ENCODE measurements around the gene GLYR1.
"Not testable (repeated sequence)": the region's sequence is repeated elsewhere in the genome, so short reads cannot be mapped to it uniquely, and the experiment has no call there.

The GLYR1 gene

DNA sequence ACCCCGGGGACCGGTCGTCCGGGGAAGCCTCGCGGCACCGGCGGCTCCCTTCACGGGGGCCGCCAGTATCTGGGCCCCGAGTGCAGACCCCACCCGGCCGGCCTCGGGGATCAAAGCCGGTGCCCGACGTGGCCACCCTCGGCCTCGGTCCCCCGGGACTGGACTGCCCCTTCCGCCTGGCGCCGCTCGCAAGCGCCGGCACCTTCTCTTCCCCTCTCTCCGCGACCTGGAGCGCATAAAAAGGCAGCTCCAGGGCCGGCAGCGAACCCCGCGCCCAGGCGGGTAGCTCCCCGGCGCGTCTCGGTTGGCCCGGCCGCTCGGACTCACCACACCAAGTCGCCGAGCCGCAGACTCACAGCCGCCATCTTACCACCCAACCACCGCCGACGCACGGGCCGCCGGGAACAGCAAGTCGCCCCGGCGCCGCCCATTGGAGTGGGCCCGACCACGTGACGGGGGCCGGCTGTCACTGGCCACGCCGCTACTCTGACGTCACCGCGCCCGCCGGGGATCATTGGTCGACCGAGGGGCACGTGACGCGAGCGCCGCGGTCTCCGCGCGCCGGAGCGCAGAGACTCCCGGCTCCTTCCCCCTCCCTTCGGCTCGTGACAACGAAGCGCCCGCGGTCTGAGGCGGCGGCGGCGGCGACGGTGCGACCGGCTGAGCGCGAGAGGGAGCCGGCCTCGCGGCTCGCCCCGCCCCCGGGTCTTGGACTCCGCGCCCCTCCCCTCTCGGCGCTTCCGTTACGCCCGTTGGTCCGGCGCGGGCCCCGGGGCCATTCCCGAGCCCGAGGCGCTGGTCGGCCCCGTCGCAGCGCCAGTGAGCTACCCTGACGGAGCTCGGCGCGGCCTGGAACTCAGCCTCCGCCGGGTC, at the start of gene GLYR1, which contains the start of gene UBN1:
Gene GLYR1, minus strand, starts transcription at position 388 of the 873 bp plus-strand sequence. Its CDS starts 23 bp downstream, at position 365.
Gene UBN1, plus strand, starts transcription at position 581 of the 873 bp plus-strand sequence. CDS start 5,437 bp downstream, outside the sequence.
- peak; percentile 100 for DNase-seq

DNA sequence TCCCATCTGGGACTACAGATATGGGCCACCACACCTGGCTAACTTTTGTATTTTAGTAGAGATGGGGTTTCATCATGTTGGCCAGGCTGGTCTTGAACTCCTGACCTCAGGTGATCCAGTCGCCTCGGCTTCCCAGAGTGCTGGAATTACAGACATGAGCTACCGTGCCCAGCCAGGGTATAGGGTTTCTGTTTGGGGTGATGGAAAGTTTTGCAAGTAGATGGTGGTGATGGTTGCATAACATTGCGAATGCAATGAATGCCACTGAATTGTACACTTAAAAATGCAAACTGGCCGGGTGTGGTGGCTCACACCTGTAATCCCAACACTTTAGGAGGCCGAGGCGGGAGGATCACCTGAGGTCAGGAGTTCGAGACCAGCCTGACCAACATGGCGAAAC, 49.7 kb upstream of the GLYR1 start:
- DNase-seq: not testable (repeated sequence)

GRCh38 chr16:4895366-4895765, 48.3 kb upstream of the GLYR1 start:
- DNase-seq: no peak

- DNase-seq: no peak
Measured at GRCh38 chr16:4894276-4895150, 47.4 kb upstream of the GLYR1 start.

DNA sequence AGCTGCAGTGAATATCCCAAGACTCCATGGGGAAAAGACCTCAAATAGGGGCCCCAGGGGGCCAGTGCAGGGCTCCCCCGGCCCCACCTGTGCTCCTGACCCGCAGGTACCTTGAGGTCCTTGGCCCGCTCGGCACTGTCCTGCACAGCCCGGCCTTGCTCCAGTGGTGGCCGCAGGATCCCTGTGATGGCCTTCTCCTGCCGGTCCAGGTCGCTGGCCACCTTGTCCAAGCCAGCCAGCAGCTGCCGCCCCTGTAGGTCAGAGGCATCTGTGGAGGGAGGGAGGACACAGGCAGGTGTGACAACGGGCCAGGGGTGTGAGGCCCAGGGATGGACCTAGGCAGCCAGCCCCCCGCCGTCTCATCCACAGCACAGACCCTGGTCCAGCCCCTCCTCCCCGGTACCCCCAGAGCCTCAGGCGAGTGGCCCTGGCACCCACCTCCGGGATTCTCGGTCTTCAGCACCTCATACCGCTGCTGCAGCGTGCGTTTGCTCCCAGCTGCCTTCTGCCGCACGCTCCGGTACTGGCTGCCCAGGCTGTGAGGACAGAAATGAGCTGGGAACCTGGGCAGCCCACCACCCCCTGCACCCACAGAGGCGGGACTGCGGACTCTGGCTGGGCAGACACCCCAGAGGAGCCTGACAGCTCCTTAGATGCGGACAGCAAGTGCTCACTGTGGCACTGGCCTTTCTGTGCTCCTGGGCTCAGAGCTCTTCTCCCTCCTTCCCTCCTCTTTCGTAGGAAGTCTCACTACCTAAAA, 46.2 kb upstream of the GLYR1 start:
- DNase-seq: no peak

DNA sequence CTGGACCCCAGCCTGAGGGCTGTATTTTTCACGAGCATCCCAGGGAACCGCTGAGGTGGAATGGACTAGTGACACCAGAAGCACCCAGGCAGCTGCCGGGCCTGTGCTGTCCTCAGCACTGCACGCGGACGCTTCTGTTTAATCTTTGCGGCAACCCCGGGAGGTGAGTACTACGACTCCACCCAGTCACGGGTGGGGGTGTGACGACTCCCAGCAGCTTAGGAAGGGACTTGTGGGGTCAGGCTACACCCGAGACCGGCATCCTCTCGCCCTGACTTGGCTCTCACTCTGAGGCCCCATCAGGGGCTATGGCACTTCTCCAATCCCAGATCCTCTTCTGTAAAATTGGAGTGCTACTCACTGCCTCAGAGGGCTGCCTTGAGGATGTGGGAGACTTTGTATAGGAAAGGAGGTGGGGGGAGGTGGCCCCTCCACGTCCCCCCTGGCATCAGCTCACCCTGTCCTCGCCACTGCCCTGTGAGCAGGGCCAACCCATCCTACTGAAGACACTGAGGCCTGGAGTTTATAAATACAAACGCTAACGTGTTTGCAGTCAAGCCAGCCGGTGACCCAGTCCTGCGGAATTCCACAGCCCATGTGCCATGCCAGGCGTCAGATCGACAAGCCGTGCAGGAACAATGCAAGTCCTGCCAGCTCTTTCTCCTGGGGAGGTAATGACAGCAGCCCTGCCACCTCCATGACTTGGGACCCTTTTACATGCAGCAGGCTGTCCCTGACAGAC, 45.4 kb upstream of the GLYR1 start:
- DNase-seq: no peak

GRCh38 chr16:4891886-4892216, 44.8 kb upstream of the GLYR1 start:
- DNase-seq: no peak

- no peak for DNase-seq
Measured at GRCh38 chr16:4891097-4891885, 44.2 kb upstream of the GLYR1 start.

DNA sequence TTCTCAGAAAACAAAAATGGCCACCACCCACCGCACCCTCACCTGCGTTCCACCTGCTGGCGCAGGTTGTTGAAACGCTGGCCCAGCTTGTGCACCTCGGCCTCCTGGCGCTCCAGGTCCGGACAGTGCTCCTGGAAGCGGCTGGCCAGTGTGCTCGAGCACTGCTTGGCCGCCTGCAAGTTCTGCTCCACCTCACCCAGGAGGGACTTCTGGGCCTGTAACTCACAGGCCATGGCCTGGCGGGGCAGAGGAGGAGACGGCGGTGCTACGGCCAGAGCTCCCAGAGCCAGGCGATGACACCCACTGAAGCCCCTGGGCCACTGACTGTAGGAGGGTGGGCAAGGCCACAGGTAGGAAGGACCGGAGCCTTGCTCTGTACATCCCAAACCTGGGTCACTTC, 43.6 kb upstream of the GLYR1 start:
- DNase-seq: no peak

- no peak for DNase-seq
Measured at GRCh38 chr16:4890026-4890425, 42.9 kb upstream of the GLYR1 start.

DNA sequence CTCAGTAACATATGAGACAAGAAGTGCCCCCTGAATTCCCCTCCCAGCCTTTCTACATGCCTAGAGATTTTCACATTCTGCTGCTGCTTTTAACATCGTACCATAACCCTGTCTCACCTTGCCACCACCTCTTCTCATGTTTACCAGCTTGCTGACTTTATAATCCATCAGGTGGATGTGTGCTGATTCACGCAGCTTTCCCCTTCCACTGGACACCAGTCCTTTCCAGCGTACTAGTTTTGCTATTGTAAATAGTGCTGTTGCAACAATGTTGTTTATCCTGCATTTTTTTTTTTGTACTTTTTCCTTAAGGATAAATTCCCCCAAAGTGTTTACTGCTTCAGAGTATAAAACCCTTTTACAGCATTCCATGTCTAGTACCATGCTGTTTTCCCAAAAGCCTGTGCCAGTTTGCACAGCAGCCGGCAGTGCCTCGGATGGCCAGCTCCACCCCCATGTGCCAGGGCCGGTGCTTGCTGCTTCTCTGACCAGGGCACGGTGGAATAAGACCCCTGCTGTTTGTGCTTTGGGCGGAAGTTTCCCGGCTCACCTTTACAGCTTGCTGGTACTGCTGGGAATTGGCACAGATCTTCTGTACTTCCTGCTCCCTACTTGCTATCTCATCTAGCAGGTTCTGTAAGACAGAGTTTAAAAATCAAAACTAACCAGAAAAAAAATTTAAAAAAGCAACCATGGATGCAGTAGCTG, 41.5 kb upstream of the GLYR1 start:
- no peak for DNase-seq

- DNase-seq: no peak
Measured at GRCh38 chr16:4886151-4886550, 39.1 kb upstream of the GLYR1 start.

DNA sequence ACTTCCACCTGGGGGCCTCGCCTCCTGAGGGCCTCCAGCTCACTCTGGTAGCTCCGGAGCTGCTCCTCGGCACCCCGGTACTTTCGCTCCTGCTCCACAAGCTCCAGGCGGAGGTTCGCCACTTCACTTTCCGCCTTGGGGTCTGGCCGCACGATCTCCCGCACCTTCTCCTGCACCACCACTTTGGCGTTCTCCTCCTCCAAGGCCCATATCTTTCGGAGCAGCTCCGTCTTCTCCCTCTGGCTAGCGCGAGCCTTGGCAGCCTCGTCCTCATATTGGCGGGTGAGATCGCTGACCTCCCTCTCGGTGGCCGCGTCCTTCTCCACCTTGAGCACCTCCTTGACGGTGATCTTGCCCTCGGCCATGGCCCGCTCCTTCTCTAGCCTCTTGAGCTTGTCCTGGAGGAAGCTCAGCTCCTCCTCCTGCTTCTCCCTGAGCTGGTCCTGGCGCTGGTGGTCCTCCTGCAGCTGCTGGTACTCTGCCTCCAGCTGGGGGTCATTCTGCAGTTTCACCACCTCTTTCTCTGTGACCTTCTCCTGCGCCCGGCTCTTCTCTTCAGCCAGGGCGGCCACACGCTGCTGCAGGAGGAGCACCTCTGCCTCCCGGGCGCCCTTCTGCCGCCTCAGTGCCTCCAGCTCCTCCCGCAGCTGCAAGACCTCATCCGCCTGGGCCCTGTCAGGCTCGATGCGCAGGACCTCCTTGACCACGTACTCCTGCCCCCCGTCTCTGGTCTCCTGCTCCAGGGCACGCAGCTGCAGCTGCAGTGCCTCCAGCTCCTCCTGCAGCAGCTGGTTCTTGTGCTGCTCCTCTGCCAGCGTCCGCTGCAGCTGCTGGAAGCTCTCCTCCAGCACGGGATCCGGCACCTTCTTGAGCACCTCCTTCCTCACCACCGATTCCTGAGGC, 38.1 kb upstream of the GLYR1 start:
- DNase-seq: no peak

DNA sequence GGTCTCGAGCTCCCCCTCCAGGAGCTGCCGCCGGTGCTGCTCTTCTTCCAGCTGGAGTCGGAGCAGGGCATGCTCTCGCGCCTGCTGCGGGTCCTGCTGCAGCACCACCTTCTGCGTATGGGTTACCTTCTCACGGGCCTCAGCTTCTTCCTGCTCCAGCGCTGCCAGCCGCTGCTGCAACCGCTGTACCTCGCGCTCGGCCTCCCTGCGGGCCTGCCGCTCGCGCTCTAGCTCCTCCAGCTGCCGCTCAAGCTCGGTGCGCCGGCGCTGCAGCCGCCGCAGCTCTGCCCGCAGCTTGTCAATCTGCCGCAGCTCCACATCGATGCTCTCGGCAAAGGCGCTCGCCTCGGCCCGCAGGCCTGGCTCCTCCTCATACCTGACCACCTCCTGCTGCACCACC, 37.1 kb upstream of the GLYR1 start:
- no peak for DNase-seq

GRCh38 chr16:4883501-4883900, 36.4 kb upstream of the GLYR1 start:
- no peak for DNase-seq

- DNase-seq: no peak
Measured at GRCh38 chr16:4882633-4883285, 35.7 kb upstream of the GLYR1 start.

GRCh38 chr16:4882000-4882632, 35.0 kb upstream of the GLYR1 start:
- no peak for DNase-seq

GRCh38 chr16:4880006-4880580, 33.0 kb upstream of the GLYR1 start:
- DNase-seq: no peak
